PC-9 (cell line): ENCODE measurements around the gene CD86. TPM values are rescaled to one million over a fixed set of nuclear protein-coding genes. Genes with fewer than 3 reads are reported as not detected.

Experiments used
- BruUV-seq: library from RNA; stranded (reverse); fragments of 400-500 nt; replicated peaks from 2 replicates; lab custom pipeline; 2021; lab: Mats Ljungman, UMichigan
- CTCF ChIA-PET: fragments of 300-600 bp; sonication (Branson Sonifier 250); formaldehyde crosslinking; loops from one replicate; lab custom pipeline; 2022; ENCODE audit warnings: antibody characterized with exemption; lab: Charles Lee
- POLR2A ChIA-PET: fragments of 300-600 bp; sonication (Branson Sonifier 250); formaldehyde crosslinking; loops from one replicate; lab custom pipeline; 2022; ENCODE audit warnings: antibody characterized with exemption; ENCODE audit not compliant: unreplicated experiment; lab: Charles Lee
- DNase-seq, 2 experiments: peaks; one replicate each; pipeline versions ENCODE4 v3.0.0 to v3.0.0-alpha.2; 2015 to 2022; ENCODE audit warnings: mixed read lengths in 1 of 2
- H2AFZ ChIP-seq: fragments of 200-600 bp; sonication (generic); 2 replicates; pipeline ENCODE4 v1.8.1; 2017; ENCODE audit warnings: antibody characterized with exemption
- H3F3A ChIP-seq: fragments of 200-600 bp; sonication (generic); 2 replicates; pipeline ENCODE4 v1.8.1; 2017; ENCODE audit warnings: antibody characterized with exemption, mild to moderate bottlenecking, low read depth; ENCODE audit not compliant: insufficient read depth
- H3K27ac ChIP-seq: fragments of 200-600 bp; sonication (generic); 2 replicates; pipeline ENCODE4 v1.6.1; 2016; ENCODE audit warnings: mixed run types
- H3K27me3 ChIP-seq: fragments of 200-600 bp; sonication (generic); 2 replicates; pipeline ENCODE4 v1.6.1; 2016; ENCODE audit warnings: low read depth, mixed run types; ENCODE audit not compliant: insufficient read depth
- H3K36me3 ChIP-seq: fragments of 200-600 bp; sonication (generic); 2 replicates; pipeline ENCODE4 v1.6.1; 2016; ENCODE audit warnings: low read depth, mixed run types
- H3K4me1 ChIP-seq: fragments of 200-600 bp; sonication (generic); replicated peaks from 2 replicates; pipeline ENCODE4 v1.6.1; 2016; ENCODE audit warnings: mixed run types; ENCODE audit not compliant: insufficient read depth
- H3K4me2 ChIP-seq: fragments of 200-600 bp; sonication (generic); 2 replicates; pipeline ENCODE4 v1.6.1; 2017; ENCODE audit warnings: mixed run types
- H3K4me3 ChIP-seq: fragments of 200-600 bp; sonication (generic); 2 replicates; pipeline ENCODE4 v1.6.1; 2016; ENCODE audit warnings: mixed run types
- H3K79me2 ChIP-seq: fragments of 200-600 bp; sonication (generic); 2 replicates; pipeline ENCODE4 v1.6.1; 2017; ENCODE audit warnings: low read depth, mixed run types
- H3K9me2 ChIP-seq: fragments of 200-600 bp; sonication (generic); 2 replicates; pipeline ENCODE4 v1.8.1; 2017; ENCODE audit warnings: mild to moderate bottlenecking; ENCODE audit not compliant: insufficient read depth
- H3K9me3 ChIP-seq: fragments of 200-600 bp; sonication (generic); 2 replicates; pipeline ENCODE4 v1.8.1; 2016; ENCODE audit warnings: low read depth; ENCODE audit not compliant: insufficient read depth
- H4K20me1 ChIP-seq: fragments of 200-600 bp; sonication (generic); 2 replicates; pipeline ENCODE4 v1.8.1; 2017; ENCODE audit not compliant: insufficient read depth
- CTCF ChIP-seq: fragments of 200-600 bp; sonication (generic); conservative IDR thresholded peaks from 2 replicates; pipeline ENCODE4 v1.6.1; 2017; ENCODE audit warnings: mixed run types, antibody characterized with exemption, mild to moderate bottlenecking, moderate library complexity
- EZH2 ChIP-seq: fragments of 200-600 bp; sonication (generic); IDR thresholded peaks from 2 replicates; pipeline ENCODE4 v1.8.0; 2017; ENCODE audit warnings: antibody characterized with exemption, low read depth
- intact Hi-C: fragments of 100-400 bp; cut with micrococcal nuclease; formaldehyde crosslinking; loops from one replicate; pipeline ENCODE4 v1.10.0; 2022; ENCODE audit not compliant: unreplicated experiment
- total RNA-seq: library from RNA; stranded (reverse); gene quantifications from 2 replicates; pipeline ENCODE4 v1.2.3, GENCODE V29; 2021

Gene CD86
- total RNA-seq, 1 experiment from 2014 or later = not detected

- no peaks in the 10 kb centered on the region for H3K79me2 ChIP-seq
- CTCF ChIA-PET = no interaction called here
- TF ChIP-seq CTCF (no peak), EZH2 (no peak)
- no peaks in the 10 kb centered on the region for H3K9me2 ChIP-seq
- H4K20me1 ChIP-seq = no peaks in the 10 kb centered on the region
- BruUV-seq = no TSS peak
- H3K27ac ChIP-seq = no peak overlapping the region
- H3K4me3 ChIP-seq = no peak overlapping the region
- H3K4me2 ChIP-seq = no peak overlapping the region
- no peaks in the 10 kb centered on the region for H3K36me3 ChIP-seq
- no peak for DNase-seq
- no peaks in the 10 kb centered on the region for H3K27me3 ChIP-seq
- no peaks in the 10 kb centered on the region for H3F3A ChIP-seq
- H2AFZ ChIP-seq = no peak overlapping the region
- H3K4me1 ChIP-seq = no peaks in the 10 kb centered on the region
- no peaks in the 10 kb centered on the region for H3K9me3 ChIP-seq
- POLR2A ChIA-PET = interaction anchor here (0.7 to 0.9 kb wide), 2 partner anchors 223 to 301 kb away, joined by 4 to 6 read pairs; no protein-coding TSS in a partner anchor
- intact Hi-C loops = no loop called here
Measured at GRCh38 chr3:122097141-122097540, 42.0 kb downstream of the CD86 start.

- no peak overlapping the region for H2AFZ ChIP-seq
- ChIA-PET CTCF (no interaction called here), POLR2A (no interaction called here)
- no peaks in the 10 kb centered on the region for H3K9me3 ChIP-seq
- H3K4me2 ChIP-seq = no peak overlapping the region
- no peaks in the 10 kb centered on the region for H3K36me3 ChIP-seq
- H3K9me2 ChIP-seq = no peaks in the 10 kb centered on the region
- no peaks in the 10 kb centered on the region for H3K4me1 ChIP-seq
- H3F3A ChIP-seq = no peaks in the 10 kb centered on the region
- no peaks in the 10 kb centered on the region for H3K27me3 ChIP-seq
- BruUV-seq = no TSS peak
- no peak overlapping the region for H3K4me3 ChIP-seq
- H3K79me2 ChIP-seq = no peaks in the 10 kb centered on the region
- no peak overlapping the region for H3K27ac ChIP-seq
- TF ChIP-seq CTCF (no peak), EZH2 (no peak)
- no peaks in the 10 kb centered on the region for H4K20me1 ChIP-seq
- no peak for DNase-seq
- intact Hi-C loops = no loop called here
Measured at GRCh38 chr3:122098611-122099010, 43.4 kb downstream of the CD86 start.

DNA sequence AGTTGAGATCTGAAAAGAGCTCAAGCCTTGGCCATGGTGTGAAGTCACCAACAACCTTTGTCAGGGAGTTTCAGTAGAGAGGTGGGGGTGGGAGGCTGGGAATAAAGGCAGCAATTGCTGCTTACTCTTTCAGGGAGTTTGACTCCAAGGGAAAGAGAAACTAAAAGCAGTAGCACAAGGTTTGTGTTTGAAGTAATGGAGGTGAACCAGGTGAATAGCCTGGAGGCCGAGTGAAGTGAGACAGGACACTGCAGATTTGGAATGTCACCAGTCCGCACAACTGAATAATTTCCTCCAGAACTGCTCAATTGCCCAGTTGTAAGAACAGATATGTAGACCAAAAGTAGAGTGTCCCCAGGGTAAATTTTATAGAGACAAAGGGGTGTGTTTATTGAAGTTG is 44.1 kb downstream of the CD86 start:
- BruUV-seq = no TSS peak
- no peak overlapping the region for H3K4me3 ChIP-seq
- no peak overlapping the region for H3K4me2 ChIP-seq
- no peak overlapping the region for H2AFZ ChIP-seq
- DNase-seq = no peak
- ChIA-PET POLR2A (no interaction called here), CTCF (no interaction called here)
- no peak overlapping the region for H3K27ac ChIP-seq
- H3F3A ChIP-seq = no peaks in the 10 kb centered on the region
- intact Hi-C loops = no loop called here
- no peaks in the 10 kb centered on the region for H3K9me3 ChIP-seq
- no peaks in the 10 kb centered on the region for H3K9me2 ChIP-seq
- TF ChIP-seq EZH2 = no peak
- TF ChIP-seq CTCF = no peak
- H3K4me1 ChIP-seq = no peaks in the 10 kb centered on the region
- no peaks in the 10 kb centered on the region for H4K20me1 ChIP-seq
- no peaks in the 10 kb centered on the region for H3K36me3 ChIP-seq
- no peaks in the 10 kb centered on the region for H3K79me2 ChIP-seq
- H3K27me3 ChIP-seq = no peaks in the 10 kb centered on the region
